HUES6 (cell line): ENCODE data around the gene TCTA.

Source experiments
- H3K27ac ChIP-seq: 2 replicates; pipeline ENCODE4 v1.7.0; 2013; ENCODE audit warnings: low read depth, mild to moderate bottlenecking, low read length, inconsistent platforms
- H3K27me3 ChIP-seq: 2 replicates; pipeline ENCODE4 v1.6.1; 2013; ENCODE audit warnings: low read length; ENCODE audit not compliant: control insufficient read depth, insufficient read depth
- H3K36me3 ChIP-seq: 2 replicates; pipeline ENCODE4 v1.6.1; 2013; ENCODE audit warnings: low read length; ENCODE audit not compliant: control insufficient read depth, insufficient read depth
- H3K4me1 ChIP-seq: 2 replicates; pipeline ENCODE4 v1.6.1; 2013; ENCODE audit warnings: low read length; ENCODE audit not compliant: control insufficient read depth, insufficient read depth
- H3K4me3 ChIP-seq: 2 replicates; pipeline ENCODE4 v1.5.1; 2013; ENCODE audit warnings: low read depth, low read length
- H3K9ac ChIP-seq: one replicate; pipeline ENCODE4 v1.6.1; 2013; ENCODE audit warnings: mild to moderate bottlenecking, low read length
- H3K9me3 ChIP-seq: 2 replicates; pipeline ENCODE4 v1.6.1; 2013; ENCODE audit warnings: low read depth, low read length; ENCODE audit not compliant: control insufficient read depth, insufficient read depth

Gene TCTA

GRCh38 chr3:49410846-49411534, 1.2 kb upstream of the TCTA start:
- Histone ChIP-seq H3K27me3 (no peaks in the 10 kb centered on the region), H3K36me3 (peaks cover 7% of the 10 kb centered on the region), H3K9ac (peak overlapping the region; percentile 99), H3K4me1 (peaks cover 19% of the 10 kb centered on the region), H3K4me3 (peak overlapping the region; percentile 69), H3K9me3 (no peaks in the 10 kb centered on the region), H3K27ac (peak overlapping the region; percentile 97; the same call in 1 of the 2 replicates)

- no peaks in the 10 kb centered on the region for H3K27me3 ChIP-seq
- H3K4me1 ChIP-seq = peaks cover 17% of the 10 kb centered on the region
- H3K36me3 ChIP-seq = peaks cover 12% of the 10 kb centered on the region
- peak overlapping the region; percentile 99 for H3K9ac ChIP-seq
- H3K4me3 ChIP-seq = peak overlapping the region; percentile 69
- no peaks in the 10 kb centered on the region for H3K9me3 ChIP-seq
- peak overlapping the region; percentile 97; the same call in 1 of the 2 replicates for H3K27ac ChIP-seq
Measured at GRCh38 chr3:49411535-49411967, 672 bp upstream of the TCTA start.

GRCh38 chr3:49412632-49413337, 562 bp downstream of the TCTA start:
- Histone ChIP-seq H3K36me3 (peaks cover 21% of the 10 kb centered on the region), H3K27me3 (no peaks in the 10 kb centered on the region), H3K4me1 (peaks cover 29% of the 10 kb centered on the region), H3K27ac (peak overlapping the region; percentile 97; the same call in 1 of the 2 replicates), H3K4me3 (peak overlapping the region; percentile 69), H3K9ac (peak overlapping the region; percentile 81), H3K9me3 (no peaks in the 10 kb centered on the region)

- no peak overlapping the region for H3K9ac ChIP-seq
Measured at GRCh38 chr3:49413338-49413734, 1.1 kb downstream of the TCTA start.

GRCh38 chr3:49414753-49415152, 2.5 kb downstream of the TCTA start:
- no peaks in the 10 kb centered on the region for H3K27me3 ChIP-seq
- no peak overlapping the region for H3K9ac ChIP-seq
- no peak overlapping the region for H3K27ac ChIP-seq
- peaks cover 31% of the 10 kb centered on the region for H3K4me1 ChIP-seq
- H3K9me3 ChIP-seq = no peaks in the 10 kb centered on the region
- no peak overlapping the region for H3K4me3 ChIP-seq
- H3K36me3 ChIP-seq = peaks cover 24% of the 10 kb centered on the region

More at GRCh38 chr3:49413338-49413734, 1.1 kb downstream of the TCTA start:
- no peak overlapping the region for H3K27ac ChIP-seq
- peaks cover 31% of the 10 kb centered on the region for H3K4me1 ChIP-seq
- no peaks in the 10 kb centered on the region for H3K27me3 ChIP-seq
- peaks cover 21% of the 10 kb centered on the region for H3K36me3 ChIP-seq
- H3K4me3 ChIP-seq = peak overlapping the region; percentile 69; the same call in 1 of the 2 replicates
- no peaks in the 10 kb centered on the region for H3K9me3 ChIP-seq

GRCh38 chr3:49415931-49416601, 3.8 kb downstream of the TCTA start:
- H3K36me3 ChIP-seq = peaks cover 24% of the 10 kb centered on the region
- H3K27ac ChIP-seq = no peak overlapping the region
- no peak overlapping the region for H3K4me3 ChIP-seq
- no peaks in the 10 kb centered on the region for H3K27me3 ChIP-seq
- peaks cover 23% of the 10 kb centered on the region for H3K4me1 ChIP-seq
- H3K9me3 ChIP-seq = no peaks in the 10 kb centered on the region
- no peak overlapping the region for H3K9ac ChIP-seq

- H3K4me3 ChIP-seq = no peak overlapping the region
- peaks cover 24% of the 10 kb centered on the region for H3K36me3 ChIP-seq
- peaks cover 29% of the 10 kb centered on the region for H3K4me1 ChIP-seq
- no peak overlapping the region for H3K9ac ChIP-seq
- no peaks in the 10 kb centered on the region for H3K27me3 ChIP-seq
- H3K27ac ChIP-seq = no peak overlapping the region
- no peaks in the 10 kb centered on the region for H3K9me3 ChIP-seq
Measured at GRCh38 chr3:49416867-49417266, 4.6 kb downstream of the TCTA start.

GRCh38 chr3:49417516-49418120, 5.4 kb downstream of the TCTA start:
- H3K36me3 ChIP-seq = peaks cover 24% of the 10 kb centered on the region
- H3K4me3 ChIP-seq = no peak overlapping the region
- no peaks in the 10 kb centered on the region for H3K9me3 ChIP-seq
- H3K27me3 ChIP-seq = no peaks in the 10 kb centered on the region
- no peak overlapping the region for H3K9ac ChIP-seq
- H3K4me1 ChIP-seq = peaks cover 31% of the 10 kb centered on the region
- no peak overlapping the region for H3K27ac ChIP-seq

GRCh38 chr3:49421890-49422378, 9.7 kb downstream of the TCTA start:
- Histone ChIP-seq H3K9me3 (no peaks in the 10 kb centered on the region), H3K4me1 (peaks cover 26% of the 10 kb centered on the region), H3K27me3 (no peaks in the 10 kb centered on the region), H3K4me3 (peak overlapping the region; percentile 92), H3K27ac (peak overlapping the region; percentile 52), H3K36me3 (peaks cover 17% of the 10 kb centered on the region), H3K9ac (peak overlapping the region; percentile 88)

GRCh38 chr3:49422379-49423248, 10.4 kb downstream of the TCTA start, which contains the start of gene AMT:
AMT (minus strand) TSS chr3:49422473; CDS start chr3:49422450, 23 bp downstream.
- no peaks in the 10 kb centered on the region for H3K27me3 ChIP-seq
- H3K9ac ChIP-seq = peak within 1 kb of the TSS; percentile 88
- peaks cover 12% of the 10 kb centered on the region for H3K36me3 ChIP-seq
- no peaks in the 10 kb centered on the region for H3K9me3 ChIP-seq
- peak within 1 kb of the TSS; percentile 92 for H3K4me3 ChIP-seq
- peak within 1 kb of the TSS; percentile 52 for H3K27ac ChIP-seq
- peaks cover 19% of the 10 kb centered on the region for H3K4me1 ChIP-seq
